H9 (cell line): ENCODE data around the gene SERPINA9. TPM values are rescaled to one million over a fixed set of nuclear protein-coding genes. Genes with fewer than 3 reads are reported as not detected.

ENCODE experiments used
- DNase-seq: peaks from one replicate; pipeline ENCODE4 v3.0.0-alpha.2; 2017
- H2AFZ ChIP-seq: one replicate; pipeline ENCODE4 v1.6.1; 2013; ENCODE audit warnings: mild to moderate bottlenecking, low read length, control low read depth, moderate library complexity
- H2AK5ac ChIP-seq: 2 replicates; pipeline ENCODE4 v1.6.1; 2013; ENCODE audit warnings: low read length, control low read depth, mixed read lengths; ENCODE audit not compliant: insufficient read length
- H2BK120ac ChIP-seq: one replicate; pipeline ENCODE4 v1.6.1; 2013; ENCODE audit warnings: low read depth, mild to moderate bottlenecking, low read length, control low read depth, inconsistent platforms; ENCODE audit not compliant: poor library complexity, severe bottlenecking
- H2BK12ac ChIP-seq: 2 replicates; pipeline ENCODE4 v1.6.1; 2013; ENCODE audit warnings: low read length, control low read depth, mixed read lengths, low read depth; ENCODE audit not compliant: insufficient read length
- H2BK15ac ChIP-seq: 2 replicates; pipeline ENCODE4 v1.6.1; 2013; ENCODE audit warnings: low read depth, low read length, control low read depth
- H2BK20ac ChIP-seq: one replicate; pipeline ENCODE4 v1.6.1; 2013; ENCODE audit warnings: low read depth, mild to moderate bottlenecking, low read length, control low read depth, inconsistent platforms; ENCODE audit not compliant: poor library complexity, severe bottlenecking
- H2BK5ac ChIP-seq: 2 replicates; pipeline ENCODE4 v1.6.1; 2013; ENCODE audit warnings: low read length, control low read depth, mixed read lengths; ENCODE audit not compliant: insufficient read length
- H3K14ac ChIP-seq: 2 replicates; pipeline ENCODE4 v1.6.1; 2013; ENCODE audit warnings: low read length, control low read depth; ENCODE audit not compliant: insufficient read depth
- H3K18ac ChIP-seq: 2 replicates; pipeline ENCODE4 v1.6.1; 2013; ENCODE audit warnings: low read depth, mild to moderate bottlenecking, mixed read lengths, low read length, control low read depth; ENCODE audit not compliant: insufficient read length
- H3K23ac ChIP-seq: 2 replicates; pipeline ENCODE4 v1.6.1; 2013; ENCODE audit warnings: low read length, control low read depth, mixed read lengths, low read depth; ENCODE audit not compliant: insufficient read length
- H3K23me2 ChIP-seq: 2 replicates; pipeline ENCODE4 v1.6.1; 2013; ENCODE audit warnings: low read depth, mild to moderate bottlenecking, mixed read lengths, low read length, control low read depth; ENCODE audit not compliant: insufficient read length, poor library complexity, severe bottlenecking
- H3K27ac ChIP-seq: 2 replicates; pipeline ENCODE4 v1.5.1; 2013; ENCODE audit warnings: low read length, control low read depth, mixed read lengths, low read depth; ENCODE audit not compliant: insufficient read length
- H3K27me3 ChIP-seq: 2 replicates; pipeline ENCODE4 v1.6.1; 2013; ENCODE audit warnings: low read length, control low read depth, inconsistent platforms; ENCODE audit not compliant: insufficient read depth
- H3K4ac ChIP-seq: 2 replicates; pipeline ENCODE4 v1.6.1; 2013; ENCODE audit warnings: low read depth, mild to moderate bottlenecking, control low read depth, inconsistent platforms, low read length, moderate library complexity
- H3K4me1 ChIP-seq: 2 replicates; pipeline ENCODE4 v1.6.1; 2013; ENCODE audit warnings: low read length, control low read depth, inconsistent platforms; ENCODE audit not compliant: insufficient read depth
- H3K4me2 ChIP-seq: 2 replicates; pipeline ENCODE4 v1.6.1; 2013; ENCODE audit warnings: low read length, control low read depth, mixed read lengths; ENCODE audit not compliant: insufficient read length, insufficient read depth
- H3K56ac ChIP-seq: 2 replicates; pipeline ENCODE4 v1.6.1; 2013; ENCODE audit warnings: low read depth, mild to moderate bottlenecking, mixed read lengths, low read length, control low read depth; ENCODE audit not compliant: insufficient read length
- H3K79me1 ChIP-seq: 2 replicates; pipeline ENCODE4 v1.6.1; 2013; ENCODE audit warnings: low read depth, mild to moderate bottlenecking, moderate library complexity, low read length, control low read depth, inconsistent platforms; ENCODE audit not compliant: insufficient read depth, poor library complexity, severe bottlenecking
- H3K79me2 ChIP-seq: 2 replicates; pipeline ENCODE4 v1.6.1; 2013; ENCODE audit warnings: low read length, control low read depth, inconsistent platforms; ENCODE audit not compliant: insufficient read depth
- H3K9ac ChIP-seq: 2 replicates; pipeline ENCODE4 v1.6.1; 2013; ENCODE audit warnings: low read length, control low read depth, mixed read lengths; ENCODE audit not compliant: insufficient read length; ENCODE audit errors: extremely low read depth
- H3K9me3 ChIP-seq: one replicate; pipeline ENCODE4 v1.6.1; 2013; ENCODE audit warnings: low read depth, low read length, inconsistent platforms; ENCODE audit not compliant: control insufficient read depth
- H3T11ph ChIP-seq: one replicate; pipeline ENCODE4 v1.6.1; 2013; ENCODE audit warnings: mild to moderate bottlenecking, low read length, control low read depth, inconsistent platforms
- H4K20me1 ChIP-seq: one replicate; pipeline ENCODE4 v1.6.1; 2013; ENCODE audit not compliant: control insufficient read depth, insufficient read length, insufficient read depth
- H4K5ac ChIP-seq: 2 replicates; pipeline ENCODE4 v1.6.1; 2013; ENCODE audit warnings: low read depth, mild to moderate bottlenecking, mixed read lengths, low read length, control low read depth; ENCODE audit not compliant: insufficient read length
- H4K8ac ChIP-seq: replicated peaks from 2 replicates; pipeline ENCODE4 v1.6.1; 2013; ENCODE audit warnings: low read length, control low read depth, mixed read lengths, low read depth; ENCODE audit not compliant: insufficient read length
- H4K91ac ChIP-seq: 2 replicates; pipeline ENCODE4 v1.6.1; 2013; ENCODE audit warnings: low read depth, mild to moderate bottlenecking, moderate library complexity, mixed read lengths, low read length, control low read depth; ENCODE audit not compliant: insufficient read length
- H3K27ac Mint-ChIP-seq, 3 experiments: 2 replicates in 2 of 3; 3 replicates in 1 of 3; pipeline ENCODE4 v1.8.0; 2020 to 2021; ENCODE audit warnings: mixed read lengths in 3 of 3, mild to moderate bottlenecking in 1 of 3, moderate library complexity in 1 of 3
- H3K27me3 Mint-ChIP-seq: 2 replicates; pipeline ENCODE4 v1.8.0; 2021; ENCODE audit warnings: low read depth, mild to moderate bottlenecking, moderate library complexity, mixed read lengths
- H3K36me3 Mint-ChIP-seq, 3 experiments: 2 replicates in 2 of 3; 3 replicates in 1 of 3; pipeline ENCODE4 v1.8.0; 2020 to 2021; ENCODE audit warnings: low read depth in 3 of 3, mixed read lengths in 3 of 3; ENCODE audit not compliant: insufficient read depth in 1 of 3
- H3K4me1 Mint-ChIP-seq, 2 experiments: 2 replicates each; pipeline ENCODE4 v1.8.0; 2020; ENCODE audit warnings: mixed read lengths in 2 of 2
- H3K4me3 Mint-ChIP-seq, 2 experiments: 2 replicates in 1 of 2; 3 replicates in 1 of 2; pipeline ENCODE4 v1.8.0; 2020 to 2021; ENCODE audit warnings: mild to moderate bottlenecking in 2 of 2, mixed read lengths in 2 of 2, moderate library complexity in 1 of 2
- H3K9me3 Mint-ChIP-seq, 2 experiments: 2 replicates in 1 of 2; 3 replicates in 1 of 2; pipeline ENCODE4 v1.8.0; 2020; ENCODE audit warnings: mild to moderate bottlenecking in 2 of 2, mixed read lengths in 2 of 2, moderate library complexity in 1 of 2
- WGBS: extraction: QIAGEN DNeasy Blood & Tissue Kit; methylation state at CpG from one replicate; pipeline ENCODE4 v1.1.7; 2013; ENCODE audit warnings: missing lambda C conversion rate, low lambda C conversion rate, mixed read lengths; ENCODE audit not compliant: insufficient read length; ENCODE audit errors: extremely low coverage; 5-methylcytosine and 5-hydroxymethylcytosine counted together
- total RNA-seq: library from RNA; stranded (reverse); gene quantifications from 2 replicates; pipeline ENCODE4 v1.2.1, GENCODE V29; 2021
- TF ChIP-seq, protein P1 (sequence below): fragments of 200-600 bp; sonication (generic); conservative IDR thresholded peaks from 3 replicates; pipeline ENCODE4 v1.8.0; 2021; ENCODE audit warnings: antibody characterized with exemption, mild to moderate bottlenecking

Gene SERPINA9
- total RNA-seq, 1 experiment from 2014 or later = not detected

DNA sequence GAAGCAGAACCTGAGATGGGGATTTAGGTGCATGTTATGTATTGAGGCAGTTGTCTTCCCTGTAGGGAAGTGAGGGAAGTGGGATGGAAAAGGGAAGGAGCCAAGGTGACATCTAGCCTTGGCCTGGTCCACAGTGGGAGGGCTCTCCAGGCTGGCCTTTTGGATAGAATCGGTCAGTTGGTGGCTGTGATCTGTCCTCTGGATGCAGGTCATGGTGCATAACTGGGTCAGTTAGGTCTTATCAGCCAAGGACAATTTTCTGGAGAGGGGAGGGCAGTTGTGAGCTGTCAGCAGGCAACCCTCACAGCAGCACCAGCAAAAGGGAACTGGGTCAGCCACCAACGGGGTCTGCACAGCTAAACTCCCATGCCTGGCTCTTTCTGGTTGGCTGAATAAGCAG, 23.7 kb upstream of the SERPINA9 start:
- Histone ChIP-seq H2BK15ac (no peak overlapping the region), H4K5ac (no peak overlapping the region), H2BK5ac (no peak overlapping the region), H3K79me2 (no peaks in the 10 kb centered on the region), H3K27me3 (no peaks in the 10 kb centered on the region), H2BK20ac (no peak overlapping the region), H3K4me1 (no peaks in the 10 kb centered on the region), H3K56ac (no peak overlapping the region), H3K9ac (no peak overlapping the region), H3K27ac (no peak overlapping the region), H4K91ac (no peak overlapping the region), H3K4me2 (no peak overlapping the region), H4K20me1 (no peaks in the 10 kb centered on the region), H3T11ph (no peak overlapping the region), H2BK12ac (no peak overlapping the region), H3K14ac (no peak overlapping the region), H3K9me3 (no peaks in the 10 kb centered on the region), H2AFZ (no peak overlapping the region), H3K79me1 (no peaks in the 10 kb centered on the region), H3K4ac (no peak overlapping the region), H3K23me2 (no peaks in the 10 kb centered on the region), H2AK5ac (no peak overlapping the region), H4K8ac (no peak overlapping the region), H3K18ac (no peak overlapping the region), H3K23ac (no peak overlapping the region), H2BK120ac (no peak overlapping the region)
- Mint-ChIP-seq H3K27me3 (peaks cover 35% of the 10 kb centered on the region), H3K27ac (no peak overlapping the region; a peak in 1 of 7 replicates), H3K4me3 (no peak overlapping the region), H3K4me1 (no peaks in the 10 kb centered on the region), H3K9me3 (no peaks in the 10 kb centered on the region; a peak in 1 of 5 replicates), H3K36me3 (no peaks in the 10 kb centered on the region)
- TF ChIP-seq, protein P1, sequence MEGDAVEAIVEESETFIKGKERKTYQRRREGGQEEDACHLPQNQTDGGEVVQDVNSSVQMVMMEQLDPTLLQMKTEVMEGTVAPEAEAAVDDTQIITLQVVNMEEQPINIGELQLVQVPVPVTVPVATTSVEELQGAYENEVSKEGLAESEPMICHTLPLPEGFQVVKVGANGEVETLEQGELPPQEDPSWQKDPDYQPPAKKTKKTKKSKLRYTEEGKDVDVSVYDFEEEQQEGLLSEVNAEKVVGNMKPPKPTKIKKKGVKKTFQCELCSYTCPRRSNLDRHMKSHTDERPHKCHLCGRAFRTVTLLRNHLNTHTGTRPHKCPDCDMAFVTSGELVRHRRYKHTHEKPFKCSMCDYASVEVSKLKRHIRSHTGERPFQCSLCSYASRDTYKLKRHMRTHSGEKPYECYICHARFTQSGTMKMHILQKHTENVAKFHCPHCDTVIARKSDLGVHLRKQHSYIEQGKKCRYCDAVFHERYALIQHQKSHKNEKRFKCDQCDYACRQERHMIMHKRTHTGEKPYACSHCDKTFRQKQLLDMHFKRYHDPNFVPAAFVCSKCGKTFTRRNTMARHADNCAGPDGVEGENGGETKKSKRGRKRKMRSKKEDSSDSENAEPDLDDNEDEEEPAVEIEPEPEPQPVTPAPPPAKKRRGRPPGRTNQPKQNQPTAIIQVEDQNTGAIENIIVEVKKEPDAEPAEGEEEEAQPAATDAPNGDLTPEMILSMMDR = no peak
- no peak for DNase-seq
- no CpG with 5 or more reads among the region's 2 CpGs for WGBS
